ENCODE data around the gene FKBP2. TPM values are rescaled to one million over a fixed set of nuclear protein-coding genes. Genes with fewer than 3 reads are reported as not detected.

Gene FKBP2
- polyA plus RNA-seq, 1 donor (not counting 4 experiments of a cell fraction or from before 2014, with no cell fraction given), result 40.3 TPM

DNA sequence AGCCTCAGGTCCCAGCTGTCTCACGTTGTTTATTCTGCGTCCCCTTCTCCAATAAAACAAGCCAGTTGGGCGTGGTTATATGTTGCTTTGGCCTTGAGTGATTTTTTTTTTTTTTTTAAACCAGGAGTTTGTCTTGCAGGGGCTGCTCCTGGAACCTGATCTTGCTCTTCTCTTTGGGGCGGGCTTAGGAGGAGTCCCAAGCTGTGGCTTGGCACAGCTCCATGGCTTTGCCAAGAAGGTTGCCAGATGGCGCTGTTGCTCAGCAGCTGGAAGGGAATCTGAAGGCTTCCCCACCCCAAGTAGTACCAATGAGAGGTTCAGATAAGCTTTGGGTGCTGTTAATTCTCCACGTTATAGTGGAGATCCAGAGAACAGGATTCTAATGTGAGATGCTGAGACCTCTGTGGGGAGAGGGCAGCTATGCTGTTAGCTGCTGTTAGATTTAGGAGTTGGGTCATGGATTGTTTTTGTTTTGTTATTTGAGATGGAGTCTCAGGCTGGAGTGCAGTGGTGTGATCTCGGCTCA, 36.4 kb upstream of the FKBP2 start:
- no peaks in the 10 kb centered on the region for H3K9me3 ChIP-seq (ENCODE audit: control insufficient read depth, low read depth, low read length)
- no peak overlapping the region for H3K27ac ChIP-seq (ENCODE audit: control insufficient read depth, insufficient read depth, low read length)
- DNase-seq (ENCODE audit: low read depth, low spot score), result peak; percentile 75
- H3K9ac ChIP-seq (ENCODE audit: control insufficient read depth, extremely low read depth, insufficient read depth, low read length), result no peak overlapping the region
- FAIRE-seq, result peak; percentile 63
- TF ChIP-seq CTCF (optimal IDR thresholded peaks at IDR 0.05 in 1 of 3, IDR thresholded peaks at IDR 0.05 in 1 of 3, conservative IDR thresholded peaks at IDR 0.05 in 1 of 3; ENCODE audit: extremely low read depth in 1 of 3, insufficient read depth in 2 of 3, low read length in 3 of 3) (peak; percentile 82 to 88 (median 86)), EZH2 (IDR thresholded peaks at IDR 0.05; ENCODE audit: low read length) (no peak)
- no peak overlapping the region for H3K4me3 ChIP-seq (ENCODE audit: control insufficient read depth in 2 of 3, extremely low read depth in 1 of 3, insufficient read depth in 2 of 3, low read depth in 1 of 3, low read length in 3 of 3)
- no peaks in the 10 kb centered on the region for H3K79me2 ChIP-seq (ENCODE audit: control insufficient read depth, insufficient read depth, low read length)
- H2AFZ ChIP-seq (ENCODE audit: control insufficient read depth, low read length), result no peak overlapping the region
- no peaks in the 10 kb centered on the region for H3K9me1 ChIP-seq (ENCODE audit: control insufficient read depth, extremely low read depth, insufficient read depth, low read length)
- dilution Hi-C loops (cut with MboI; ENCODE audit: extremely low pct_ligation_motif_present, low sequenced_read_pairs), result no loop called here
- H3K4me2 ChIP-seq (ENCODE audit: control insufficient read depth, extremely low read depth, insufficient read depth, low read depth, low read length), result no peak overlapping the region
- H3K27me3 ChIP-seq (ENCODE audit: control insufficient read depth, extremely low read depth, insufficient read depth, low read length), result no peaks in the 10 kb centered on the region
- peaks cover 35 to 50% of the 10 kb centered on the region in 2 experiments for H3K36me3 ChIP-seq (ENCODE audit: control insufficient read depth in 2 of 2, extremely low read depth in 1 of 2, insufficient read depth in 2 of 2, low read length in 2 of 2)
- H4K20me1 ChIP-seq (ENCODE audit: control insufficient read depth, extremely low read depth, insufficient read depth, low read length), result peaks cover 17% of the 10 kb centered on the region
- H3K4me1 ChIP-seq (ENCODE audit: control insufficient read depth, extremely low read depth, insufficient read depth, low read length), result no peaks in the 10 kb centered on the region

GRCh38 chr11:64206457-64207255, 34.2 kb upstream of the FKBP2 start, which contains the start of gene FERMT3:
FERMT3 (plus strand) TSS chr11:64206721; CDS start chr11:64207365, 644 bp downstream.
- dilution Hi-C loops (cut with MboI; ENCODE audit: extremely low pct_ligation_motif_present, low sequenced_read_pairs), result no loop called here
- Histone ChIP-seq H2AFZ (ENCODE audit: control insufficient read depth, low read length) (no peak within 1 kb of the TSS), H3K27me3 (ENCODE audit: control insufficient read depth, extremely low read depth, insufficient read depth, low read length) (no peaks in the 10 kb centered on the region), H3K27ac (ENCODE audit: control insufficient read depth, insufficient read depth, low read length) (no peak within 1 kb of the TSS), H3K79me2 (ENCODE audit: control insufficient read depth, insufficient read depth, low read length) (no peaks in the 10 kb centered on the region), H3K9ac (ENCODE audit: control insufficient read depth, extremely low read depth, insufficient read depth, low read length) (no peak within 1 kb of the TSS), H3K4me3 (ENCODE audit: control insufficient read depth in 2 of 3, extremely low read depth in 1 of 3, insufficient read depth in 2 of 3, low read depth in 1 of 3, low read length in 3 of 3) (no peak within 1 kb of the TSS), H3K9me3 (ENCODE audit: control insufficient read depth, low read depth, low read length) (no peaks in the 10 kb centered on the region), H4K20me1 (ENCODE audit: control insufficient read depth, extremely low read depth, insufficient read depth, low read length) (peaks cover 17% of the 10 kb centered on the region), H3K4me2 (ENCODE audit: control insufficient read depth, extremely low read depth, insufficient read depth, low read depth, low read length) (no peak within 1 kb of the TSS), H3K9me1 (ENCODE audit: control insufficient read depth, extremely low read depth, insufficient read depth, low read length) (no peaks in the 10 kb centered on the region), H3K4me1 (ENCODE audit: control insufficient read depth, extremely low read depth, insufficient read depth, low read length) (no peaks in the 10 kb centered on the region), H3K36me3 (ENCODE audit: control insufficient read depth in 2 of 2, extremely low read depth in 1 of 2, insufficient read depth in 2 of 2, low read length in 2 of 2) (peaks cover 31 to 33% of the 10 kb centered on the region in 2 experiments)
- no peak for TF ChIP-seq CTCF (optimal IDR thresholded peaks at IDR 0.05 in 1 of 3, IDR thresholded peaks at IDR 0.05 in 1 of 3, conservative IDR thresholded peaks at IDR 0.05 in 1 of 3; ENCODE audit: extremely low read depth in 1 of 3, insufficient read depth in 2 of 3, low read length in 3 of 3)
- TF ChIP-seq EZH2 (IDR thresholded peaks at IDR 0.05; ENCODE audit: low read length), result no peak
- FAIRE-seq, result no peak
- DNase-seq (ENCODE audit: low read depth, low spot score), result no peak

All from keratinocyte (primary cell).